Measurements from ENCODE around the gene PGPEP1. TPM values are rescaled to one million over a fixed set of nuclear protein-coding genes. Genes with fewer than 3 reads are reported as not detected.

Gene PGPEP1
- total and polyA plus RNA-seq, 8 donors, result 16.1 to 39.5 (median 20.7) TPM

GRCh38 chr19:18418483-18419194 is 78.2 kb downstream of the PGPEP1 start:
- intact Hi-C loops (cut with DNase I), result no loop called here
- Histone ChIP-seq H3K36me3 (no peaks in the 10 kb centered on the region), H3K4me1 (peaks cover 47 to 85% of the 10 kb centered on the region in 2 donors), H3K27me3 (peaks cover 0 to 38% of the 10 kb centered on the region in 2 donors), H3K9me3 (no peaks in the 10 kb centered on the region), H3K27ac (peak overlapping the region; percentile 96 to 98), H3K4me3 (peak overlapping the region; percentile 58 to 67)
- no peak for TF ChIP-seq CTCF (IDR thresholded peaks at IDR 0.05)
- ATAC-seq (peak; percentile 1), DNase-seq (peak in 1 of 4 donors; percentile 86)

- Histone ChIP-seq H3K27ac (peak within 1 kb of the TSS; percentile 96 to 98), H3K4me1 (peaks cover 47 to 83% of the 10 kb centered on the region in 2 donors), H3K9me3 (no peaks in the 10 kb centered on the region), H3K27me3 (peaks cover 0 to 38% of the 10 kb centered on the region in 2 donors), H3K4me3 (peak within 1 kb of the TSS; percentile 58 to 67), H3K36me3 (no peaks in the 10 kb centered on the region)
- peak; percentile 22 for ATAC-seq
- TF ChIP-seq CTCF (IDR thresholded peaks at IDR 0.05), result peak; percentile 7 to 22
- DNase-seq, result peak; percentile 74 to 93 (median 84)
- intact Hi-C loops (cut with DNase I), result no loop called here
Measured at GRCh38 chr19:18419195-18419698, 78.8 kb downstream of the PGPEP1 start, which contains the start of gene SSBP4. SSBP4 (plus strand) TSS chr19:18419398; CDS start chr19:18419649, 251 bp downstream.

Small RNA genes lying within 50 kb of the gene (microRNA-seq; reads per million reads assigned to microRNA genes)
- gene MIR3189, result 0 to 0.68 reads per million in 2 donors

Other genes with a start within 250 kb of the PGPEP1 start
- 10 to 100 TPM; 17.0 to 30.3 TPM for gene MAST3, start 242.8 kb upstream of the PGPEP1 start, total RNA-seq
- gene MAST3, start 242.8 kb upstream of the PGPEP1 start, polyA plus RNA-seq (ENCODE audit: insufficient read length in 6 of 6), result 1 to 10 TPM; 4.7 to 8.4 (median 6.4) TPM
- gene PIK3R2, start 187.4 kb upstream of the PGPEP1 start, total RNA-seq, result 10 to 100 TPM; 34.1 to 35.3 TPM
- gene PIK3R2, start 187.4 kb upstream of the PGPEP1 start, polyA plus RNA-seq (ENCODE audit: insufficient read length in 6 of 6), result 10 to 100 TPM; 25.7 to 37.7 (median 30.2) TPM
- 100 to 1,000 TPM; 577 to 986 TPM for gene IFI30, start 166.8 kb upstream of the PGPEP1 start, total RNA-seq
- 10 to 100 TPM in 3 of 6 donors, 1 to 10 TPM in 3; 7.3 to 18.2 (median 10.0) TPM for gene IFI30, start 166.8 kb upstream of the PGPEP1 start, polyA plus RNA-seq (ENCODE audit: insufficient read length in 6 of 6)
- gene MPV17L2, start 147.4 kb upstream of the PGPEP1 start, total RNA-seq, result 10 to 100 TPM; 10.3 to 14.8 TPM
- 1 to 10 TPM; 4.9 to 8.5 (median 6.8) TPM for gene MPV17L2, start 147.4 kb upstream of the PGPEP1 start, polyA plus RNA-seq (ENCODE audit: insufficient read length in 6 of 6)
- 1 to 10 TPM; 3.1 to 4.4 TPM for gene RAB3A, start 136.6 kb upstream of the PGPEP1 start, total RNA-seq
- 1 to 10 TPM; 3.5 to 6.2 (median 4.4) TPM for gene RAB3A, start 136.6 kb upstream of the PGPEP1 start, polyA plus RNA-seq (ENCODE audit: insufficient read length in 6 of 6)
- gene PDE4C, start 114.2 kb upstream of the PGPEP1 start, total RNA-seq, result 10 to 100 TPM in 1 of 2 donors, 1 to 10 TPM in 1; 3.7 to 11.3 TPM
- gene PDE4C, start 114.2 kb upstream of the PGPEP1 start, polyA plus RNA-seq (ENCODE audit: insufficient read length in 6 of 6), result 1 to 10 TPM; 1.3 to 6.2 (median 1.8) TPM
- 1 to 10 TPM; 3.0 to 5.8 TPM for gene IQCN, start 66.1 kb upstream of the PGPEP1 start, total RNA-seq
- 10 to 100 TPM in 1 of 6 donors, 1 to 10 TPM in 5; 3.7 to 12.7 (median 8.1) TPM for gene IQCN, start 66.1 kb upstream of the PGPEP1 start, polyA plus RNA-seq (ENCODE audit: insufficient read length in 6 of 6)
- 100 to 1,000 TPM; 179 to 232 TPM for gene JUND, start 59.0 kb upstream of the PGPEP1 start, total RNA-seq
- gene JUND, start 59.0 kb upstream of the PGPEP1 start, polyA plus RNA-seq (ENCODE audit: insufficient read length in 6 of 6), result 100 to 1,000 TPM in 2 of 6 donors, 10 to 100 TPM in 4; 43.1 to 191 (median 86.1) TPM
- 100 to 1,000 TPM in 1 of 2 donors, 10 to 100 TPM in 1; 87.8 to 121 TPM for gene LSM4, start 17.5 kb upstream of the PGPEP1 start, total RNA-seq
- 10 to 100 TPM; 72.7 to 95.5 (median 78.7) TPM for gene LSM4, start 17.5 kb upstream of the PGPEP1 start, polyA plus RNA-seq (ENCODE audit: insufficient read length in 6 of 6)
- gene GDF15, start 45.6 kb downstream of the PGPEP1 start, total RNA-seq, result 100 to 1,000 TPM in 1 of 2 donors, 10 to 100 TPM in 1; 99.0 to 180 TPM
- gene GDF15, start 45.6 kb downstream of the PGPEP1 start, polyA plus RNA-seq (ENCODE audit: insufficient read length in 6 of 6), result 10 to 100 TPM; 15.7 to 50.6 (median 30.7) TPM
- gene LRRC25, start 57.0 kb downstream of the PGPEP1 start, total RNA-seq, result 10 to 100 TPM; 14.4 to 53.7 TPM
- 1 to 10 TPM; 1.3 to 1.9 (median 1.4) TPM for gene LRRC25, start 57.0 kb downstream of the PGPEP1 start, polyA plus RNA-seq (ENCODE audit: insufficient read length in 6 of 6)
- gene SSBP4, start 78.8 kb downstream of the PGPEP1 start, total RNA-seq, result 10 to 100 TPM; 49.8 to 79.9 TPM
- gene SSBP4, start 78.8 kb downstream of the PGPEP1 start, polyA plus RNA-seq (ENCODE audit: insufficient read length in 6 of 6), result 10 to 100 TPM; 58.1 to 99.8 (median 75.6) TPM
- gene ISYNA1, start 97.5 kb downstream of the PGPEP1 start, total RNA-seq, result 10 to 100 TPM; 22.8 to 43.9 TPM
- gene ISYNA1, start 97.5 kb downstream of the PGPEP1 start, polyA plus RNA-seq (ENCODE audit: insufficient read length in 6 of 6), result 100 to 1,000 TPM; 110 to 159 (median 125) TPM
- 10 to 100 TPM; 13.3 to 22.9 TPM for gene ELL, start 181.5 kb downstream of the PGPEP1 start, total RNA-seq
- 10 to 100 TPM in 1 of 6 donors, 1 to 10 TPM in 5; 8.5 to 10.1 (median 9.7) TPM for gene ELL, start 181.5 kb downstream of the PGPEP1 start, polyA plus RNA-seq (ENCODE audit: insufficient read length in 6 of 6)
- gene FKBP8, start 203.0 kb downstream of the PGPEP1 start, total RNA-seq, result 100 to 1,000 TPM; 176 to 195 TPM
- 100 to 1,000 TPM; 191 to 232 (median 218) TPM for gene FKBP8, start 203.0 kb downstream of the PGPEP1 start, polyA plus RNA-seq (ENCODE audit: insufficient read length in 6 of 6)
- 10 to 100 TPM; 68.9 to 86.2 TPM for gene KXD1, start 217.3 kb downstream of the PGPEP1 start, total RNA-seq
- gene KXD1, start 217.3 kb downstream of the PGPEP1 start, polyA plus RNA-seq (ENCODE audit: insufficient read length in 6 of 6), result 10 to 100 TPM; 65.6 to 79.7 (median 70.3) TPM
- 100 to 1,000 TPM; 922 to 971 TPM for gene UBA52, start 231.3 kb downstream of the PGPEP1 start, total RNA-seq
- 1,000 to 10,000 TPM in 1 of 6 donors, 100 to 1,000 TPM in 5; 875 to 1,008 (median 931) TPM for gene UBA52, start 231.3 kb downstream of the PGPEP1 start, polyA plus RNA-seq (ENCODE audit: insufficient read length in 6 of 6)
- gene REX1BD, start 248.2 kb downstream of the PGPEP1 start, total RNA-seq, result 10 to 100 TPM; 51.7 to 52.1 TPM
- gene REX1BD, start 248.2 kb downstream of the PGPEP1 start, polyA plus RNA-seq (ENCODE audit: insufficient read length in 6 of 6), result 10 to 100 TPM; 20.4 to 42.9 (median 27.6) TPM